ENCODE results near the gene TBC1D8. TPM values are rescaled to one million over a fixed set of nuclear protein-coding genes. Genes with fewer than 3 reads are reported as not detected.

Gene TBC1D8
- total RNA-seq, 2 experiments from 2014 or later = 1.0 to 1.8 TPM

- ChIA-PET CTCF (no interaction called here), POLR2A (no interaction called here)
- H3K9me3 ChIP-seq (ENCODE audit: control insufficient read depth in 1 of 2, insufficient read depth in 1 of 2, low read length in 2 of 2) = no peaks in the 10 kb centered on the region
- no peaks in the 10 kb centered on the region for H3K27me3 ChIP-seq (ENCODE audit: control insufficient read depth in 1 of 2, insufficient read depth in 2 of 2, low read length in 2 of 2)
- H3K4me3 ChIP-seq (ENCODE audit: low read length) = no peak overlapping the region
- DNase-seq = no peak
- H3K36me3 Mint-ChIP-seq (ENCODE audit: low read depth) = no peaks in the 10 kb centered on the region
- no peaks in the 10 kb centered on the region for H3K27me3 Mint-ChIP-seq
- intact Hi-C loops (cut with DNase I, micrococcal nuclease) = no loop called here
- no peak overlapping the region for H3K4me3 Mint-ChIP-seq
- H3K27ac Mint-ChIP-seq = no peak overlapping the region
- H3K36me3 ChIP-seq (ENCODE audit: insufficient read depth, low read length) = no peaks in the 10 kb centered on the region
- no peak overlapping the region for H3K27ac ChIP-seq (ENCODE audit: low read depth in 1 of 2, low read length in 2 of 2)
- no peak for ATAC-seq (ENCODE audit: poor library complexity)
- H3K4me1 ChIP-seq (ENCODE audit: insufficient read depth, low read length) = no peaks in the 10 kb centered on the region
- H3K4me1 Mint-ChIP-seq (ENCODE audit: low read depth) = no peaks in the 10 kb centered on the region
- no peaks in the 10 kb centered on the region for H3K9me3 Mint-ChIP-seq
- no peak for TF ChIP-seq CTCF (IDR thresholded peaks at IDR 0.05)
Observed at GRCh38 chr2:101160454-101160853, 9.3 kb upstream of the TBC1D8 start.

- no peaks in the 10 kb centered on the region for H3K4me1 ChIP-seq (ENCODE audit: insufficient read depth, low read length)
- no peaks in the 10 kb centered on the region for H3K27me3 ChIP-seq (ENCODE audit: control insufficient read depth in 1 of 2, insufficient read depth in 2 of 2, low read length in 2 of 2)
- no peak overlapping the region for H3K27ac ChIP-seq (ENCODE audit: low read depth in 1 of 2, low read length in 2 of 2)
- H3K4me1 Mint-ChIP-seq (ENCODE audit: low read depth) = no peaks in the 10 kb centered on the region
- POLR2A ChIA-PET = no interaction called here
- CTCF ChIA-PET = no interaction called here
- intact Hi-C loops (cut with DNase I, micrococcal nuclease) = loop anchor here in 1 of 2 experiments (10.0 kb wide), 1 partner anchor 595 kb away; the partner anchor contains the start of gene PDCL3
- H3K4me3 ChIP-seq (ENCODE audit: low read length) = no peak overlapping the region
- H3K36me3 ChIP-seq (ENCODE audit: insufficient read depth, low read length) = no peaks in the 10 kb centered on the region
- H3K9me3 Mint-ChIP-seq = no peaks in the 10 kb centered on the region
- H3K9me3 ChIP-seq (ENCODE audit: control insufficient read depth in 1 of 2, insufficient read depth in 1 of 2, low read length in 2 of 2) = no peaks in the 10 kb centered on the region
- H3K27me3 Mint-ChIP-seq = no peaks in the 10 kb centered on the region
- no peak for TF ChIP-seq CTCF (IDR thresholded peaks at IDR 0.05)
- ATAC-seq (ENCODE audit: poor library complexity) (no peak), DNase-seq (no peak)
- H3K36me3 Mint-ChIP-seq (ENCODE audit: low read depth) = no peaks in the 10 kb centered on the region
- no peak overlapping the region for H3K27ac Mint-ChIP-seq
- no peak overlapping the region for H3K4me3 Mint-ChIP-seq
Observed at GRCh38 chr2:101159526-101159925, 8.3 kb upstream of the TBC1D8 start.

- no peak for TF ChIP-seq CTCF (IDR thresholded peaks at IDR 0.05)
- ChIA-PET CTCF (no interaction called here), POLR2A (no interaction called here)
- Histone ChIP-seq H3K4me1 (ENCODE audit: insufficient read depth, low read length) (peaks cover 6% of the 10 kb centered on the region), H3K27me3 (ENCODE audit: control insufficient read depth in 1 of 2, insufficient read depth in 2 of 2, low read length in 2 of 2) (no peaks in the 10 kb centered on the region), H3K9me3 (ENCODE audit: control insufficient read depth in 1 of 2, insufficient read depth in 1 of 2, low read length in 2 of 2) (no peaks in the 10 kb centered on the region), H3K36me3 (ENCODE audit: insufficient read depth, low read length) (no peaks in the 10 kb centered on the region), H3K27ac (ENCODE audit: low read depth in 1 of 2, low read length in 2 of 2) (no peak overlapping the region), H3K4me3 (ENCODE audit: low read length) (no peak overlapping the region)
- H3K36me3 Mint-ChIP-seq (ENCODE audit: low read depth) = no peaks in the 10 kb centered on the region
- no peak overlapping the region for H3K27ac Mint-ChIP-seq
- no peaks in the 10 kb centered on the region for H3K9me3 Mint-ChIP-seq
- ATAC-seq (ENCODE audit: poor library complexity) (no peak), DNase-seq (no peak)
- H3K4me3 Mint-ChIP-seq = no peak overlapping the region
- intact Hi-C loops (cut with DNase I, micrococcal nuclease) = loop anchor here in 1 of 2 experiments (10.0 kb wide), 1 partner anchor 592 kb away; the partner anchor contains the start of gene PDCL3
- H3K4me1 Mint-ChIP-seq (ENCODE audit: low read depth) = peaks cover 5% of the 10 kb centered on the region
- no peaks in the 10 kb centered on the region for H3K27me3 Mint-ChIP-seq
Observed at GRCh38 chr2:101157272-101157671, 6.1 kb upstream of the TBC1D8 start.
